Mesenchymal stem cell (in vitro differentiated cells and primary cell): ENCODE measurements around the gene CABP1.
A peak's percentile ranks its signal among the peaks of the same experiment; 100 is the strongest.

Source experiments
- DNase-seq: peaks from one replicate; pipeline ENCODE4 v3.0.0-alpha.2; 2013
- H2AFZ ChIP-seq: one replicate; pipeline ENCODE4 v1.6.1; 2013; ENCODE audit warnings: low read depth, mild to moderate bottlenecking, control low read depth, inconsistent platforms, low read length, moderate library complexity
- H2AK5ac ChIP-seq: 2 replicates; pipeline ENCODE4 v1.6.1; 2013; ENCODE audit warnings: low read length, moderate library complexity, mild to moderate bottlenecking, inconsistent platforms; ENCODE audit not compliant: severe bottlenecking
- H2BK120ac ChIP-seq: one replicate; pipeline ENCODE4 v1.6.1; 2013; ENCODE audit warnings: low read depth, mild to moderate bottlenecking, inconsistent platforms, low read length, moderate library complexity
- H2BK12ac ChIP-seq, 2 experiments: one replicate each; pipeline ENCODE4 v1.6.1; 2013; ENCODE audit warnings: inconsistent platforms in 2 of 2, low read length in 2 of 2, mild to moderate bottlenecking in 2 of 2, moderate library complexity in 2 of 2, control low read depth in 1 of 2
- H2BK15ac ChIP-seq: one replicate; pipeline ENCODE4 v1.6.1; 2013; ENCODE audit warnings: mild to moderate bottlenecking, low read depth, inconsistent platforms; ENCODE audit not compliant: poor library complexity, severe bottlenecking
- H2BK5ac ChIP-seq: 2 replicates; pipeline ENCODE4 v1.6.1; 2013; ENCODE audit warnings: low read depth, mild to moderate bottlenecking, low read length, control low read depth, inconsistent platforms; ENCODE audit not compliant: poor library complexity, severe bottlenecking
- H3K14ac ChIP-seq, 2 experiments: one replicate each; pipeline ENCODE4 v1.6.1; 2013; ENCODE audit warnings: inconsistent platforms in 2 of 2, low read length in 2 of 2, control low read depth in 1 of 2, mild to moderate bottlenecking in 1 of 2, moderate library complexity in 1 of 2
- H3K18ac ChIP-seq, 2 experiments: one replicate each; pipeline ENCODE4 v1.6.1; 2013; ENCODE audit warnings: inconsistent platforms in 2 of 2, low read length in 2 of 2, control low read depth in 1 of 2, low read depth in 1 of 2, mild to moderate bottlenecking in 1 of 2
- H3K23ac ChIP-seq, 2 experiments: one replicate each; pipeline ENCODE4 v1.6.1; 2013; ENCODE audit warnings: inconsistent platforms in 2 of 2, low read length in 2 of 2, mild to moderate bottlenecking in 2 of 2, moderate library complexity in 2 of 2, control low read depth in 1 of 2
- H3K27ac ChIP-seq: 2 replicates; pipeline ENCODE4 v1.5.1; 2013; ENCODE audit warnings: mild to moderate bottlenecking, moderate library complexity, low read length, control low read depth, inconsistent platforms; ENCODE audit not compliant: poor library complexity, severe bottlenecking
- H3K27me3 ChIP-seq, 2 experiments: 2 replicates each; pipeline versions ENCODE4 v1.6.1 to v1.7.0; 2013; ENCODE audit warnings: low read length in 2 of 2, mild to moderate bottlenecking in 2 of 2, moderate library complexity in 2 of 2, control low read depth in 1 of 2, inconsistent platforms in 1 of 2; ENCODE audit not compliant: control insufficient read depth in 1 of 2, insufficient read depth in 1 of 2
- H3K36me3 ChIP-seq, 2 experiments: 2 replicates each; pipeline versions ENCODE4 v1.6.1 to v1.7.0; 2013; ENCODE audit warnings: low read length in 2 of 2, control low read depth in 1 of 2, inconsistent platforms in 1 of 2, low read depth in 1 of 2, mild to moderate bottlenecking in 1 of 2; ENCODE audit not compliant: insufficient read depth in 2 of 2, control insufficient read depth in 1 of 2
- H3K4ac ChIP-seq, 2 experiments: one replicate each; pipeline ENCODE4 v1.6.1; 2013; ENCODE audit warnings: inconsistent platforms in 2 of 2, low read length in 2 of 2, mild to moderate bottlenecking in 2 of 2, moderate library complexity in 2 of 2, control low read depth in 1 of 2, low read depth in 1 of 2
- H3K4me1 ChIP-seq: 2 replicates; pipeline ENCODE4 v1.6.1; 2013; ENCODE audit warnings: low read depth, low read length, control low read depth; ENCODE audit not compliant: control insufficient read depth, insufficient read depth
- H3K4me2 ChIP-seq: 2 replicates; pipeline ENCODE4 v1.6.1; 2013; ENCODE audit warnings: low read length, mild to moderate bottlenecking, inconsistent platforms; ENCODE audit not compliant: poor library complexity, severe bottlenecking
- H3K4me3 ChIP-seq, 2 experiments: 2 replicates each; pipeline versions ENCODE4 v1.5.1 to v1.7.0; 2013; ENCODE audit warnings: low read length in 2 of 2, mild to moderate bottlenecking in 2 of 2, control low read depth in 1 of 2, low read depth in 1 of 2; ENCODE audit not compliant: insufficient read depth in 1 of 2
- H3K79me1 ChIP-seq: replicated peaks from 2 replicates; pipeline ENCODE4 v1.6.1; 2013; ENCODE audit warnings: mild to moderate bottlenecking, control low read depth, low read length, inconsistent platforms; ENCODE audit not compliant: poor library complexity, severe bottlenecking
- H3K9ac ChIP-seq: 2 replicates; pipeline ENCODE4 v1.7.0; 2013; ENCODE audit warnings: mild to moderate bottlenecking, low read length, moderate library complexity
- H3K9me3 ChIP-seq: 2 replicates; pipeline ENCODE4 v1.7.0; 2013; ENCODE audit warnings: mild to moderate bottlenecking, low read length; ENCODE audit not compliant: control insufficient read depth
- H4K8ac ChIP-seq: one replicate; pipeline ENCODE4 v1.6.1; 2013; ENCODE audit warnings: inconsistent platforms, mild to moderate bottlenecking, low read length, moderate library complexity
- H4K91ac ChIP-seq: one replicate; pipeline ENCODE4 v1.6.1; 2013; ENCODE audit warnings: mild to moderate bottlenecking, low read length, inconsistent platforms
- WGBS: methylation state at CpG from one replicate; pipeline ENCODE4 v1.1.7; 2013; ENCODE audit warnings: mixed read lengths; 5-methylcytosine and 5-hydroxymethylcytosine counted together

CABP1 gene

DNA sequence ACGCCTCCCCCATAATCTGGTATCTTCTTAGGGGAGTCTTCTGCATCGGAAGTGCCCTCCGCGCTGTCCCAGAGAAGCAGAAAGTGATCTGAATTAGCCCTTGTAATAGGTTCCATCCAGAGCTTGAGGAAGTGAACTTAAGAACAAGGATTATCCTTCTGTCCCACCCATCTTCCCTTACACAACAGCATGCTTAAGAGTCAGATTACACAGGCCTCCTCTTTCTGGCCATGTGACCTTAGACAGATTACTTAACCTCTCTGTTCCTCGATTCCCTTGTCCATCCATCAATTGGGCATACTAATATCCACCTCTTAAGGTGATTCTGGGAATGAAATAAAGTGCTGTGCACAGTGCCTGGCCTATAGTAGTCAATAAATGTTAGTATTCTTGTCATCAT is 11.4 kb downstream of the CABP1 start:
- H4K8ac ChIP-seq: no peak overlapping the region
- no peak overlapping the region for H2BK5ac ChIP-seq
- H3K23ac ChIP-seq: no peak overlapping the region
- no peak overlapping the region for H3K18ac ChIP-seq
- H3K9me3 ChIP-seq: no peaks in the 10 kb centered on the region
- no peaks in the 10 kb centered on the region for H3K79me1 ChIP-seq
- no peak overlapping the region for H2AK5ac ChIP-seq
- H3K4ac ChIP-seq: no peak overlapping the region
- H3K27ac ChIP-seq: no peak overlapping the region
- no peak overlapping the region for H3K4me3 ChIP-seq
- H4K91ac ChIP-seq: no peak overlapping the region
- H3K9ac ChIP-seq: no peak overlapping the region
- H3K14ac ChIP-seq: no peak overlapping the region
- H3K4me1 ChIP-seq: peaks cover 2% of the 10 kb centered on the region
- peak; percentile 39 for DNase-seq
- no peak overlapping the region for H2BK12ac ChIP-seq
- H3K27me3 ChIP-seq: peaks cover 52 to 54% of the 10 kb centered on the region in 2 experiments
- H3K36me3 ChIP-seq: no peaks in the 10 kb centered on the region
- 88% methylated on average over 4 of the region's 5 CpGs for WGBS
- no peak overlapping the region for H3K4me2 ChIP-seq
- H2AFZ ChIP-seq: no peak overlapping the region
- no peak overlapping the region for H2BK15ac ChIP-seq
- H2BK120ac ChIP-seq: no peak overlapping the region

- no peaks in the 10 kb centered on the region for H3K9me3 ChIP-seq
- H3K36me3 ChIP-seq: no peaks in the 10 kb centered on the region
- peaks cover 2% of the 10 kb centered on the region for H3K4me1 ChIP-seq
- H3K23ac ChIP-seq: no peak overlapping the region
- H3K14ac ChIP-seq: no peak overlapping the region
- H2BK12ac ChIP-seq: no peak overlapping the region
- peaks cover 58 to 64% of the 10 kb centered on the region in 2 experiments for H3K27me3 ChIP-seq
- H2AK5ac ChIP-seq: no peak overlapping the region
- H4K8ac ChIP-seq: no peak overlapping the region
- H2BK5ac ChIP-seq: no peak overlapping the region
- H3K18ac ChIP-seq: no peak overlapping the region
- DNase-seq: no peak
- H3K9ac ChIP-seq: no peak overlapping the region
- no peak overlapping the region for H2BK15ac ChIP-seq
- H2BK120ac ChIP-seq: no peak overlapping the region
- no peak overlapping the region for H3K27ac ChIP-seq
- no peak overlapping the region for H3K4me3 ChIP-seq
- no peak overlapping the region for H2AFZ ChIP-seq
- no peak overlapping the region for H3K4ac ChIP-seq
- H3K4me2 ChIP-seq: no peak overlapping the region
- WGBS: 83% methylated on average over 9 of the region's 10 CpGs
- no peak overlapping the region for H4K91ac ChIP-seq
- no peaks in the 10 kb centered on the region for H3K79me1 ChIP-seq
These were observed 12.4 kb downstream of the CABP1 start for GRCh38 chr12:120652656-120653435.

GRCh38 chr12:120653611-120654010 is 13.2 kb downstream of the CABP1 start:
- Histone ChIP-seq H2AK5ac (no peak overlapping the region), H3K27me3 (peaks cover 60 to 70% of the 10 kb centered on the region in 2 experiments), H2BK5ac (no peak overlapping the region), H3K4me3 (no peak overlapping the region), H3K79me1 (no peaks in the 10 kb centered on the region), H2BK15ac (no peak overlapping the region), H3K4me2 (no peak overlapping the region), H3K9ac (no peak overlapping the region), H3K27ac (no peak overlapping the region), H3K23ac (no peak overlapping the region), H2AFZ (no peak overlapping the region), H4K91ac (no peak overlapping the region), H2BK120ac (no peak overlapping the region), H3K36me3 (no peaks in the 10 kb centered on the region), H2BK12ac (no peak overlapping the region), H3K14ac (no peak overlapping the region), H3K9me3 (no peaks in the 10 kb centered on the region), H3K18ac (no peak overlapping the region), H3K4ac (no peak overlapping the region), H3K4me1 (peaks cover 4% of the 10 kb centered on the region), H4K8ac (no peak overlapping the region)
- 93% methylated on average over 11 of the region's 11 CpGs for WGBS
- no peak for DNase-seq

DNA sequence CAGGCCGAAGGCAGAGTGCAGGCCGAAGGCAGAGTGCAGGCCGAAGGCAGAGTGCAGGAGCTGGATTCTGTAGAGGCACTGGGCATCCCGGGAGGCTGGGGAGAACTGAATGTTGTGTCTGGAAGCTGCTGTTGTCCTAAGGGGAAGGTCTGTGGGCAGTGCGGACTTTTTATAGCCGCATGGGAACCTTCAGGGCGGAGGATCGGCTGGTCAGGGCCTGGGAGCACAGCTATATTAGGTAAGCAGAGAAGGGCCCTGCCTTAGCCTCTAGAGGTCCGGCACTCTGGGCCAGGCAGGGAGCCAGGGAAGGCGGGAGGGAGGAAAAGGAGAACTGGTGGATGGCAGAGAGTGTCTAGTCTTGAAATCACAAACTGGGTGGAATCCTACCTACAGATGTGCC is 14.2 kb downstream of the CABP1 start:
- H2AK5ac ChIP-seq: no peak overlapping the region

More for the DNA sequence above, 14.2 kb downstream of the CABP1 start:
- H3K4me1 ChIP-seq: peaks cover 2% of the 10 kb centered on the region
- H4K91ac ChIP-seq: no peak overlapping the region
- no peaks in the 10 kb centered on the region for H3K9me3 ChIP-seq
- no peak overlapping the region for H4K8ac ChIP-seq
- H2AFZ ChIP-seq: no peak overlapping the region
- no peak overlapping the region for H3K18ac ChIP-seq
- no peaks in the 10 kb centered on the region for H3K36me3 ChIP-seq
- no peaks in the 10 kb centered on the region for H3K79me1 ChIP-seq
- DNase-seq: no peak
- no peak overlapping the region for H2BK120ac ChIP-seq
- no peak overlapping the region for H3K4me3 ChIP-seq
- H3K27me3 ChIP-seq: peaks cover 59 to 77% of the 10 kb centered on the region in 2 experiments
- no peak overlapping the region for H3K4ac ChIP-seq
- H3K9ac ChIP-seq: no peak overlapping the region
- no peak overlapping the region for H2BK15ac ChIP-seq
- no peak overlapping the region for H3K4me2 ChIP-seq
- 87% methylated on average over 10 of the region's 10 CpGs for WGBS
- no peak overlapping the region for H3K23ac ChIP-seq
- no peak overlapping the region for H2BK12ac ChIP-seq
- no peak overlapping the region for H3K27ac ChIP-seq
- no peak overlapping the region for H2BK5ac ChIP-seq
- H3K14ac ChIP-seq: no peak overlapping the region
